CD4-positive, alpha-beta T cell treated with Interleukin-12 subunit alpha and Interleukin-12 subunit beta, for 1 hour (primary cell): ENCODE data around the gene BRD4.

ENCODE experiments used
- DNase-seq: peaks from one replicate; pipeline ENCODE4 v3.0.0-alpha.2; 2020

BRD4 gene

DNA sequence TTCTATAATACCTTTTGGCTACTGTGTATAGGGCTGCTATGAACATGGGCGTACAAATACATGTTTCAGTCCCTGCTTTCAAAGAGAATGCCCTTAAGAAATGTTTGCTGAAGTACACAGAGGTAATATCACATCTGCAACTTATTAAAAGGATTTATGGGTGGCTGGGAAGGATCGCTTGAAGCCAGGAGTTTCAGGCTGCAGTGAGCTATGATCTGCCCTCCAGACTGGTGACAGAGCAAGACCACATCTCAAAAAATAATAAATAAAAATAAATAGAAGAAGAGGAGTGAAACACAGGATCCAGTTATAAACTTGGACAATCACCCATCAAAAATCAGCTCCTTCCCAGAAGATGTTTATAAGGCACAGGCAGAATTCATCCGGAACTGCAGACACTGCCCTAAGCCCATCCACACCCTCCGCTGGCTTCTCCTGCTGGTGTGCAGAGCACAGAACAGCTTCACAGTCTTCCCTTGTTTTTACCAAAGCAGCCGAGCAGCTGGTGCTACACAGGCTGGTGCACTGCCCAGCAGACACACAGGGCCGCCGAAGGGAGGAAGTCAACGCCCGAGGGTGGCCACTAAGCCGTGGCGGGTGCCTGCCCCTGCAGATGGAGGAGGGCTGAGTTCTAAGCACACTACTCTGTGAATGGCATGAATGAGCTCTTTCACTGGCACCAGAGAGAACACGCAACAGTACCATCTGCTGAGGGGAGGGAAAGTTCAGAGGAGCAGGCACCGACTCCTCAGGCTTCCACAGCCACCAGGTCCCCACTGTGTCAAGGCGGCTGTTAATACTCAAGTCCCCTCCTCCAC, 44.0 kb downstream of the BRD4 start:
- no peak for DNase-seq

DNA sequence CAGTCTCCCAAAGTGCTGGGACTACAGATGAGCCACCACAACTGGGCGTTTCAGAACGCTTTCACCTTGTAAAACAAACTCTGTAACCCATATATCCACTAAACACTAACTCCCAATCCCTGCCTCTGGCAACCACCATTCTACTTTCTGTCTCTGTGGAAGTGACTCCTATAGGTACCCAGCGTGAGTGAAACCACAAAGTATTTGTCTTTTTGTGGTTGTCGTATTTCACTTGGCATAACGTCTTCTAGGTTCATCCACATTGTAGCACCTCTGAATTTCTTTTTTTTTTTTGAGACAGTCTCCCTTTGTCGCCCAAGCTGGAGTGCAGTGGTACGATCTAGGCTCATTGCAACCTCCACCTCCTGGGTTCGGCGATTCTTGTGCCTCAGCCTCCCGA, 44.8 kb downstream of the BRD4 start:
- DNase-seq, result no peak

DNA sequence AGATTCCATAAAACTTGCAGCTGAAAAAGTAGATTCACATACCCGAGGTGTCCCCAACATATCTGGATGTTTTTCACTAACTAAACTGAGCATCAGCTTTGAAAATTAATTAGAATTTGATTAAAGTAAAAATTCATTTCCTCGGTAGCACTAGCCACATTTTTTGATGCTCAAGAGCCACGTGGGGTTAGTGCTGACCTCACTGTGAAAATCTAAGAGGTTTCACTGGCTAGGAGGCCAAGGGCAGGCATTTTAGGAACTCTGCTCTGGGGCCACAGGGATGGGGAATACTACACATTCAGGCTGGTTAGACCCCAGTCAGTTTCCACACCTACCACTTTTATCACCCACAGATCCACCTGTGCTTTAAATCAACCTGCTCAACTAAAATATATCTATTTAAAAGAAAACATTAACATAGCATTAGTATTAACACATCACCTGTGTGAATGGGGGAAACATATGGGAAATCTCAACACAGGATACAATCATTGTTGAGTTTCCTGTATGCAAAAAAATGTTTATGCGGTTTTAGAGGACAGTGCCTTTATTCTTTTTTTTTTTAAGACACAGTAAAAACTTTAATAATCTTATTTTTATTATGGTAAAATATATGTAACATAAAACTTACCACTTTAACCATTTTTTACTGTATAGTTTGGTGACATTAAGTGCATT, 45.5 kb downstream of the BRD4 start:
- no peak for DNase-seq

DNA sequence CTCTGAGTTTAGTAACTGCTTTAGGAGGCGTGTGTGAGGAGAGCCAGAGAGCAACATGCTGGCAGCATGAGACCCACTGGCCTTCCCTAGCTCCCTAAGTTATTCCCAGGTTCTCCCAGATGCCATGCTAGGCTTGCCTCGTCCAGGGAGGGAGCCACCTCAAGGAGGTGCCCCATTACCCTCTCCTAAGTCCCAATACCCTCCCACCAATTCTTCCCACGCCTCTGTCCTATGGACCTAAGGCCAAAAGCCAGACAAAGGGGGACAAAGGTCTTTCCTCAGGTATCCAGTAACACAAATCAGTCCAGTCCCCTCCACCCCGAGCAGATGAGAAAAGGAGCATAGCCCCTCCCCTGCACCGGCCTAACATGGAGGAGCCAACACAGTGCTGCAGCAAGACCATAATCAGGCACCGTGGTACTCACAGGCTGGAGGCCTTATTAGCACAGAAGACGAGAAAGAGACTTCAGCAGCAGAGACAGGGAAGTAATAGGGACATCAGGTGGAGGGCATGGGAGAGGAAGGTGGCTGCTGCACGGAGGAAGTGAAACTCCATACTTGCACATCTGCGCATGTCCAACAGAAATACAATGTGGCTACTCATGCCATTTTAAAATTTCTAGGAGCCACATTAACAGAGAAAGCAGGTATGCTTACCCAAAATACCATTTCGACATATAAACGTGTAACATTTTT, 46.3 kb downstream of the BRD4 start:
- no peak for DNase-seq

DNA sequence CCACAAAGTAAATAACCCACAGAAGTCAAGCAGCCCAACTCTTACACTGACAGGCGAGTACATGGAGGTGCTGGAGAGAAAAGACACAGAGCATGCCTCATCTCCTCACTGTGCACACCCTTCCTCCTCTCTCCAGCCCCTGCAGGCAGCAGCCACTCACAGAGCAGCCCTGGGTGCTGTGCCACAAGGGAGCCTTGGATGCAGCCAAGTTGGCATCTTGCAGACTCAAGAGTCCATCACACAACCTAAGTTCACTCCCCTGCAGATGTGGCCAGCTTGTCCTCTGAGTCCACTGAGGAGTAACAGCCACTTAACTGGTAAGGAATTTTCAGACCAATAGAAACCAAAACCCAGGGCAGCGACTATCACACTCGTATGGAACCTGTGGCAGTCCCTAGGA, 47.4 kb downstream of the BRD4 start:
- no peak for DNase-seq

DNA sequence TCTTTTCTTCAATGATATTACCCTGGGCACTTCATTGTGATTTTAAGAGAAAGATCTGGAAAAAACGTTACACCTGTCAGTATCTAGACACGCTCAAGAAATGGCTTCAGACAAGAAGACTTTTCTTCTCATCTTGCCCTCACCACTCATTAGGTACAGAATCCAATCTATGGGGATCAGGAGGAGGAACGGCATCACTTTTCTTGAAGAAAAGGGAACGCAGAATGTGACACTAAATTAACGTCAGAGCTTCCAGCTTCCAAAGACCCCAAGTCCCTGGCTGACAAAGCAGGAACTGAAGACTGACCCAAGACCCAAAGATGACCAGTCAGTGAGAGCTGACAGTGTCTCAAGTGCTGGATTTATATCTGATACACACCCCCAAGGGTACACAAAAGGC, 48.2 kb downstream of the BRD4 start:
- no peak for DNase-seq

DNA sequence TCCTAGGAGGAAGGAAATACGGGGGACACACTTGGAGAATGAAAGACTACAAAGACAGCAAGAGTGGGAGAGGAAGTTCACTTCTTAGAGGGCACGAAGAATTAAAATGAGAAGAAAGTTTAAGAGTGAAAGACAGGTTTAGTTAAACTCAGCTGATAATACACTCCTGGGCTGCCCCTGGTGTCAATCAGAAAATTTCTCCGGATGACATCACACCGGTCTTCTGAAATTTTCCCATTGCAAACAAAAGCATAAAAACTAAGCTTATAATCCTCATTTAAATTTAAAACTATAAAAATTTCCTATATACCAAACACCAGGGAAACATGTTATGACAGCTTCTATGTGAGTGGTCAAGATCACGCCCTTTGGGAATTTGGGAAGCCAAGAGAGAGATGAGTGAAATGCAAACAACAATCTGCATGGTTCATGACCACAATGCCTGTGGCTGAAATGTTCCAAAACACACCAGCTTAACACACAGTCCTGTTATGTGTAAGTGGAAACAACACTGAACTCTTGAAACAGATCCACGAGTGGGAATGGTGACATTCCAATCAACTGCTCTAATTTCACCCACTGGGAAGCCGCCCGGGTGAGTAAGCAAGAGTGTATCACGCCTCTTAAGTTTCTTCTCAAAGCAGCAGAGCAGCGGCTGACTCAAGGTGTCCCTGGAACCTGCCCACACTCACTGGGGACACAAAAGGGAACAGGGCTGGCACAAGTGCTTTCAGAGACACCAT, 49.0 kb downstream of the BRD4 start:
- no peak for DNase-seq

DNA sequence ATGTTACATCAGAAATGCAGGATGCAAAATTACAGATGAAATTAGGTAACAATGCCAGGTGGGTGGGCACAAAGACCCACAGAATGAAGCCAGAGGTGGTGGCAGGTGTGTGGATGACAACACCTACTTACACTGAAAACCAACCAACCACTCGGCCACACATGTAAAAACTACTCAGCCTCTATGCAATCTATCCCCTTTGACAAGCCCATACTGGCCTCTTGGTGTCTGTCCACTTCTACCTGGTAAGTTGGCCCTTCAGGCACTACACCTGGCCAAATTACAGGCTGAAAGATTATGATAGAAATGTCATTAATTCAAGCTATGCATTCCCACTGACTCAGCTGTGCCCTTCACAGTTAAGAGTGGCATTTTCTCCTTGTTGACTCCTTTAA, 50.0 kb downstream of the BRD4 start:
- DNase-seq, result no peak

DNA sequence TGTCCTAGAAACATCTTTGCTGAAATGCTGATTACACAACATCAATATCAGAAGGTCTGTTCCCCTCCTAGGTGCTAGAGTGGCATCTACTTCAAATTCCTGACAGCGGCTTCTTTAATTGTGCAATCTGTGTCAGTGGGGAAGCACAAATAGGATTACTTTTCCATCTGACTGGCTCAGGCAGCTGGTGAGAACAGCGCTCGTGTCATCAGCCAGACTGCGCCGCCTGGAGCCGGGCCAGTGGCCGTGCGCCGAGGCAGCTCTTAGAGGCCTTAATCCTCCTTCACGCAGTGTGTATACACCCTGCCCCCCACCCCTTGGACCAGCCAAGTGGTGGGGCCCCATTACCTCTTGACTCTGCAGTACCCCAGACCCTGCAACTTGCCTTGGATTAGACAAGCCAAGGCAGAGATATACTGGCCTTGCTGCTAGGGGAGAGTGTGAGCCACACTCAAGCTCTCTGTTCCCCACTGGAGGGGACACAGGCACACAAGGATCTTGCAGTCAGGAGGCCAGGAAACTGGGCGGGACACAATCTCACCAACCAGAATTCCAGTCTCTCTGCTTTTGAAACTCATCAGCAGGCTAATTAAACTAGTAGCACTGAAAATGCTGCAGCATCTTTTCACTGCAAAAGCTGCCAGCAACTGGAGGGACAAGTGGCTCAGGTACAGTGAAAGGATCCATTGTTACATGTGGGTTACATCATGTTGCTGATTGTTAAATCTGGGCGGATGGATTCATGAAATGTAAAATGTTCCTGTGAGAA, 51.2 kb downstream of the BRD4 start:
- no peak for DNase-seq

DNA sequence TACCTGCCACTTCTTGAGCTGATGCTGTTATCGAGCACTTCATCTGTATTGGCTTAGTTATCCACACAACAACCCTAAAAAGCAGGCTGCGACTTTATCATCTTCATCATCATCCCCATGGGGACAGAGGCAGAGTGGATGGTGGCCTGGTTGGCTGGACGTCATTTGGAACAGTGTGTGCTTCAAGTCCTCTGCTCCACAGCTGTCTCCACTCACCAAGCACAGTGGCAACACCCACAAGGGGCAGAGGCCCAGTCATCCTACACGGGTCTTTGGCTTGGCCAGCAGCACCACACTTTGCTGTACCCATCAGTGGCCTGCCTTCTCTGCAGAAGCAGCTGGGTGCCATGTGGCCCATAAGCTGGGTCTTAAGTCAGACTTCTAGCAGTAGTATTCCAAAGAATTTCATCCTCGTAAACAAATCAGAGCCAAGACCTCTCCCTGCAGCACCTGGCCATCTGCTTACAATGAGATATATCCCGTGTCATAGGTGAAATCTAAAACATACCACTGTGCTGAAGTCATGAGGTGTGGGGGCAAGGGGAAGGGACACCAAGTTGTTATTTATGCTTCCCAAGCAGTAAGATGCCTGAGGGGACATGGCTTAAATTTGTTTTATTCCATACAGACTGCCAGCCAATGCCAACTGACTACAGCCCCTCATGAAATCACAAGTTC, 52.2 kb downstream of the BRD4 start:
- no peak for DNase-seq

DNA sequence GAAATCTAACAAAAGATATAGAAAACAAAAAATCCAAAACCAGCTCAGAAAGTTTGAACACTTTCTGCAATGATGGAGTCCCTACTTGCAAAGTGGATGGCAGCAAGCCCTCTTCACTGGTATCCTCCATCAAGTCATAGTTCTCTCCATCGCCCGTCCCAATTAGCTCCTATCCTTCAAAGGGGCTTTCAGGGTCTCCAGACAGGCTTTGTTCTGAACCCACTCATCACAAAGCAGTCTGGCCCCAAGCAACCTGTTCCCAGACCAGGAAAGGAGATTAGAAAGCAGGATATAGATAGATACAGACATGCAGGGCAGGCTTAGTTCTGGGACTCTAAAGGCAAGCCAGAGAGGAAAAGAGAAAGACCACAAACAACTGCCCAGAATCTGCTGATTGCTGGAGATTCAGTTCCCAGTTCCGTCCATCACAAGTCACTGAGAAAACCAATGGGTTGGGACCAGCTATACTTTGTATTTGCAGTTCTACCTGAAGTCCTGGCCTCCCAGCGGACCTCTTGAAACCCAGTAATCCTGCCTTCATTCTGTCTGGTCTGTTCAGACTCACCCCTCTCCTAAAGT, 52.9 kb downstream of the BRD4 start:
- no peak for DNase-seq

DNA sequence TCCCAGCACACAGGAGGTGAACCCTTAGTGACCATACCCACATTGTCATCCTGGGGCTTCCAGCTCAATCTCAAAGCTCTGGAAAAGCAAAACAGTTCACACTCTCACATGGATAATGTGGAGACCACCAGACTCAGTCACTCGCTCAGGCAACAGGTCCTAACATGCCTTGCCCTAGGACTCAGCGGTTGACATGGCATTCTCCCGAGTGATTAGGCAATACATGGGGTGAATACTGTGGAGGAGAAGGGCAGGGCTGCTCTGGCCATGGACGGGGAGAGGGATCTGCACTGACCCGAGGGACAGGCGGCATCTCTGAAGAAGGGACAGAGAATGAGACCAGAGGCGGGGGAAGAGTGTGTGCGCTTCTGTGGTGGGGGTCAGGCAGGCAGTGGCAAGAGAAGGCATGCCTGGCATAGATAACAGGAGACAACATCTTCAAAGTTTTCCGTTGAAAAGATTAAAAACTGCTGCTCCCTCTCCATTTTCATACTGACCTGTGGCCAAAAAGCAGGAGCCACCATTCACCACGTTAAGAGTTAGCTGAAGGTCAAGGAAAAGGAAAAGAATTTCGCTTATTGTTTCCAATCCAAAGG, 55.6 kb downstream of the BRD4 start:
- no peak for DNase-seq

DNA sequence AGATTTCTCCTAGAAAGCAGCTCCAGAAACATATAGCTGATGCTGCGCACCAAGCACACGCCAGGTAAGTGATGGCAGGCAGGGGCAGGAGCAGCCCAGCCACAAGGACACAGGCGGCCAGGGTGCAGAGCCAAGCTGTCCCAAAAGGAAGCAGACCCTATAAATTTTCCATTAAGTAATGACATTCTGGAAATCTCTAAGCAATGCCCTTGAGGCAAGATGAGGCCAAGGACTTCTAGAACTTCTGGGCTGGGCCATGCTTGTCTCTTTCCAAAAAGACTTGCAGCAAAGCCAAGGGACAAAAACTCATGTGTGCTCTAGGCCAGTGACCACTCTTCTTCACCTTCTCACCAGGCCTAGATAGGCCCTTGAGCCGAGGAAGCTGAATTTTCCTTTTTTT, 57.9 kb downstream of the BRD4 start:
- DNase-seq, result no peak

DNA sequence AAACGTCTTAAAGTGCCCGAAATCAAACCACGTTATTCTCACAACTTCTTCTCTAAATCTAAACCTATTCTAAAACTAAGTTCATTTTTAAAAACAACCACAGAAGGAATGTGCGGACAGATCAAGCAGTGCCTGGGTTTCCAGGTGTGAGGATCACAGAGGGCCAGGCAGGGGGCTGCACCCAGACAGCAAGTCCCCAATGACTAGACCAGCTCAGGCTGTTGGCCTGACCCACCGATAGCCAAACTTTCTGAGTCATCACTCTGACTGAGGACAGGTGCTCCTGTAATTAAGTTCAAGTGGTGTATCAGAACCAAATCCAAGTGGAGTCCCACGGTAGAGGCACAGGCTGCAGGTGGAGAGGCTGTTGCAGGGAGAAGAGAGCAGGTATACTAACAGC, 62.5 kb downstream of the BRD4 start:
- no peak for DNase-seq

DNA sequence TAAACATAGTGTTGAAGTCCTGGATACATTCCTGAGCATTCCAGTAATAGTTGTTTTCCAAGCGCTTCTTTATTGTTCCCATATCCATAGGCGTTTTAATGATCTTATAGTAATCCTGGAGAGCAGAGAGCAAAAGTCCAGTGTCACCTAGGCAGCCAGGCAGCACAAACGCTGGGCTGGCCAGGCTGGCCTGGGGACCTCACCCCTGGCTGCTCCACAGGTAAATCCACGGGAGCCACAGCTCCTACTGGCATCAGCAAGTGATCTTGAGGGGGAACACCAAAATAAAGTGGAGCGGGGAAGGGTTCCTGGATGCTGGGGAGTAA, 63.4 kb downstream of the BRD4 start:
- no peak for DNase-seq

DNA sequence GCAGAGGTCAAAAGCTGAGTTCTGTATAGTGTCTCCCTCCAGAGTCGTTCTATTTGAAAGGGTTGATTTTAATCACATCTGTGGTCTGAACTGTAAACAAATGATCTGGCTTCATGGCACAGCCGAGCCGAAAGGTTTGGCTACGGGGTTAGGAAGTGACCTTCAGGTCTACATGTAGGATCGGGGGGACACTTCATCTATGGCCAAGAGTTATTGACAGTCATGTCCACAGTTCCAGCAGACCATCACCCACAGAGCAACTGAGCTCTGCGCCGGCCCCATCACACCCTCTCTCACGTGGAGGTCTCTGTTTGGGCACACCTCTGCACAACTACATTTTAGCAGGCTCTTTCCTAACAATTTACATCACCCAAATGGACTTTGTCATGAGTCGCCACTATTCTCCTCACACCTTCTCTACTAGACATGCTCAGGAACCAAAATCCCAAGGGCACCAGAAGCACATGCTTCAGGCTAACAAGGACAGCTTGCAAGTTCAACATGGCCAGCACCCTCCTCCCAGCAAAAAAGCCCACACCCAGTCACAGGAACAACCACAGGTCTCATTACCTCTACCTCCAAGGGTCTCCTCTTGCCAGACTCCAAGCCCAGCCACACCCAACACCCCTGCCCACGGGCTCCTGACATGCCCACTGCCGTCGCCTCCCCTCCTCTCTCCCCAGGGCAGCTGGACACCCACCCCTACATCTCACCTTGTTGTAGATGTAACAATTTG, 64.0 kb downstream of the BRD4 start:
- no peak for DNase-seq

DNA sequence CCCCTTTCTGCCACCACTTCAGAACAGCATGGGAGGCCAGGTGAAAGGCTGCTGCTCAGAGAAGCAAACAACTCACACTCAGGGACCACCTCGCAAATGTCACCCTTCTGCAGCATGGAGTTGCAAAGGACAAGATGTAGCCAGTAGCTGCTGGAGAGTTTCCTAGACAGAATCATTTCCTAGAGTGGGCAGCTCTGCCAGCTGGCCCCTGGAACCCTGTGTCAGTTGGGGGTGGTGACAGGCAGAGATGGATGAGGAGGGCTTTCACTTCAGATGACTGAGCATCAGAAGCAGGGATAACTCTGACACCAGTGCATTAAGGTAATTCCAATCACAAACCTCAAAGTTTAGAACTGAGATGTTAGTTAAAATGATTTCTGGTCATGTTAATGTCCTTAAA, 65.7 kb downstream of the BRD4 start:
- DNase-seq, result no peak

DNA sequence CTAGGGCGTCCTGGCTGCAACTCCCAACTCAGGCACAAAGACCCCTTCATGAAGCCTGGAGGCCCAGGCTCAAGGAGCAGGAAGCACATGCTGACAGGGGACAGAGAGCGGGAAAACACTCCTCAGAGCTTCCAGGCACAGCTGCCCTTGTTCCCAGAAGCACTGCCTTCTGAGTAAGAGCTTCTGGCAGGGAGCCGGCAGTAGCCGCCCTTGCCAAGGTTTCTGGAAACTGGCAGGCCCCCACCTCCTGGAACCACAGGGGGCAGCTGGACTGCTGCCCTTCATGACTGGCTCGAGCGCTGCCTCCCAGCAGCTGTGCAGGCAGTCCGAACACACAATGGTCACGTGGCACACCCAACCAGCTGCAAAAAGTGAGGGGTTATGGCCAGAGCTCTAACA, 66.5 kb downstream of the BRD4 start:
- no peak for DNase-seq

DNA sequence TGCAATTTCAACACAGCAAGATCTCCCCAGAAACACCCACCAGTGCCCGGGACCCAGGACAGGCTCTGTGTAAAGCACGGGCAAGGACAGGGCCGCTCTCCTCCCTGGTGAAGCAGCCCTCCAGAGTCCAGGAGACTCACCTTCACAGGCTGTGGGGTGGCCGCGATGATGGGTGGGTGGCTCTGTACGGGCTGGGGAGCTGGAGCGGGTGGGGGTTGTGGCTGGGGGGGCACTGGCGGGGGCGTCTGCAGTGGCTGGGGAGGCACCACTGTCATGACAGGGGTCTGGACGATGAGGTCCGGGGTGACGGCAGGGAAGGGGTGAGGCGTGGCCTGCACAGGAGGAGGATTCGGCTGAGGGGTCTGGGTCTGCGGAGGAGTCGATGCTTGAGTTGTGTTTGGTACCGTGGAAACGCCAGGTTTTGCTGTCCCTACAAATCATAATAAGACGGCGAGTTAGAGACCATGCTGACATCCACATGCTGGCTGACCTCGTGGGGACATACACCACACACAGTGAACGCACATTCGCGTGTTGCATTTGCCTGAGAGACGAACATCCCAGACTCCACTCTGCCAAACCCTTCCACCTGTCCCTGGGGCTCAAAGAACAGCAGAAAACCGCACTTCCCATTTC, 67.0 kb downstream of the BRD4 start:
- no peak for DNase-seq

DNA sequence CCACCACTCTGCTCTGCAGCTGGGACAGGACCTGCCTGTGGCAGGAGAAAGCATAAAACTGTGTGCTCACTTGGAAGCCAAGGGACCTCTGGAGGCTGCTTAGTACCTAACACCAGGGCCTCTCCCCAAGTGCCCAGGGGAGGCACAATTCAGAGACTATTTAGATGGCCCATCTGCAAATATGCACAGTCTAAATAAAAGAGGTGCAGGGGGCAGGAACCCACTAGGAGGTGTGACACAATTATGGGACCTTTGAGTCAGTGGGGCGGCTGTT, 67.5 kb downstream of the BRD4 start:
- no peak for DNase-seq
